K562 (cell line): Measurements from ENCODE around the gene DYNLT5. TPM values are rescaled to one million over a fixed set of nuclear protein-coding genes. Genes with fewer than 3 reads are reported as not detected.

Source experiments
- BHLHE40 ChIP-seq: IDR thresholded peaks from 2 replicates; pipeline ENCODE4 v1.6.1; 2011; ENCODE audit warnings: low read length, improper control_type of control experiment
- CBX5 ChIP-seq: IDR thresholded peaks from 2 replicates; pipeline ENCODE4 v1.6.1; 2014; ENCODE audit warnings: low read depth, borderline replicate concordance
- CBX8 ChIP-seq: fragments of 200-600 bp; sonication (generic); IDR thresholded peaks from 2 replicates; pipeline ENCODE4 v1.6.1; 2012; ENCODE audit warnings: borderline replicate concordance, mixed run types, low read depth, mild to moderate bottlenecking, moderate library complexity, mixed read lengths, low read length, control low read depth, inconsistent platforms; ENCODE audit not compliant: poor library complexity, severe bottlenecking; ENCODE audit errors: extremely low read depth
- DACH1 ChIP-seq: fragments of 450-650 bp; IDR thresholded peaks from 2 replicates; pipeline ENCODE4 v1.6.1; 2018; ENCODE audit not compliant: partially characterized antibody
- DPF2 ChIP-seq: fragments of 450-650 bp; IDR thresholded peaks from 2 replicates; pipeline ENCODE4 v1.6.1; 2016
- E2F3 ChIP-seq: fragments of 250-450 bp; sonication (Bioruptor Pico); IDR thresholded peaks from 2 replicates; pipeline ENCODE4 v1.4.0; 2020; ENCODE audit warnings: mild to moderate bottlenecking
- NR2C1 ChIP-seq, 2 experiments: fragments of 450-650 bp; IDR thresholded peaks; 2 replicates each; pipeline ENCODE4 v1.6.1; 2017; ENCODE audit warnings: mild to moderate bottlenecking in 2 of 2, antibody characterized with exemption in 1 of 2, inconsistent platforms in 1 of 2, missing compliant biosample characterization in 1 of 2, missing genetic modification characterization in 1 of 2
- RBFOX2 ChIP-seq: fragments of 200-400 bp; formaldehyde crosslinking; IDR thresholded peaks from 2 replicates; pipeline ENCODE4 v1.6.1; 2017; ENCODE audit warnings: low read depth, mild to moderate bottlenecking, low read length, moderate library complexity
- SPI1 ChIP-seq: IDR thresholded peaks from 2 replicates; pipeline ENCODE4 v1.6.1; 2011; ENCODE audit warnings: low read depth, low read length, control low read depth, borderline replicate concordance
- TAF7 ChIP-seq: fragments of 450-650 bp; IDR thresholded peaks from 2 replicates; pipeline ENCODE4 v1.6.1; 2016; ENCODE audit warnings: missing genetic modification characterization, missing compliant biosample characterization
- TEAD2 ChIP-seq: fragments of 450-650 bp; IDR thresholded peaks from 2 replicates; pipeline ENCODE4 v1.6.1; 2016; ENCODE audit warnings: missing genetic modification characterization, control low read depth, missing compliant biosample characterization
- TRIM24 ChIP-seq, 2 experiments: fragments of 450-650 bp; IDR thresholded peaks; 2 replicates each; pipeline ENCODE4 v1.6.1; 2016
- TSHZ1 ChIP-seq: fragments of 250-450 bp; sonication (Bioruptor Pico); IDR thresholded peaks from 2 replicates; pipeline ENCODE4 v1.4.0; 2020; ENCODE audit warnings: mild to moderate bottlenecking, moderate library complexity
- ZBTB1 ChIP-seq: sonication (generic); formaldehyde crosslinking; IDR thresholded peaks from 2 replicates; pipeline ENCODE4 v1.8.1; 2023; ENCODE audit warnings: missing genetic modification reagents, low read depth, mild to moderate bottlenecking, borderline replicate concordance
- ZNF449 ChIP-seq: fragments of 250-450 bp; sonication (Bioruptor Pico); IDR thresholded peaks from 2 replicates; pipeline ENCODE4 v1.8.0; 2022; ENCODE audit warnings: moderate library complexity, mild to moderate bottlenecking, inconsistent platforms
- ZNF507 ChIP-seq: conservative IDR thresholded peaks from 2 replicates; pipeline ENCODE4 v1.6.1; 2017; ENCODE audit warnings: missing genetic modification characterization, missing compliant biosample characterization
- ZNF668 ChIP-seq: fragments of 250-450 bp; sonication (Bioruptor Pico); IDR thresholded peaks from 2 replicates; pipeline ENCODE4 v1.8.0; 2022; ENCODE audit warnings: mild to moderate bottlenecking, inconsistent platforms
- polyA plus RNA-seq, 8 experiments: library from polyadenylated mRNA; depleted of rRNA in 4 of 8; stranded (reverse) in 5 of 8; unstranded in 3 of 8; fragments of >200 nt; fragmentation: Nextera tagmentation in 2 of 8; fragmentation: Illumina TruSeq in 1 of 8; extraction: Ambion mirVana in 2 of 8; extraction: Trizol in 1 of 8; gene quantifications; 2 replicates each; pipeline versions ENCODE4 v1.2.1 to v1.2.3, GENCODE V29; 2011 to 2014; ENCODE audit warnings: inconsistent platforms in 1 of 8, missing spikeins in 1 of 8
- total RNA-seq, 7 experiments: library from RNA; depleted of rRNA in 6 of 7; stranded (reverse); fragments of >200 nt in 6 of 7; fragmentation: Illumina TruSeq in 2 of 7; extraction: Trizol in 2 of 7; gene quantifications; 2 replicates each; pipeline versions ENCODE4 v1.2.1 to v1.2.3, GENCODE V29; 2011 to 2021; ENCODE audit warnings: low replicate concordance in 1 of 7
- TF ChIP-seq, protein P1 (sequence below): fragments of 450-650 bp; IDR thresholded peaks from 2 replicates; pipeline ENCODE4 v1.6.1; 2018; ENCODE audit not compliant: partially characterized antibody
- TF ChIP-seq, protein P2 (sequence below): fragments of 450-650 bp; IDR thresholded peaks from 2 replicates; pipeline ENCODE4 v1.6.1; 2018; ENCODE audit warnings: mild to moderate bottlenecking, low read depth; ENCODE audit not compliant: partially characterized antibody

DYNLT5 gene
- total and polyA plus RNA-seq, 9 of the 15 experiments (the other 6 are each of a cell fraction or from before 2014, with no cell fraction given), result not detected

GRCh38 chr1:66758241-66758755 is 6.0 kb downstream of the DYNLT5 start (continued):
- TF ChIP-seq, protein P1, sequence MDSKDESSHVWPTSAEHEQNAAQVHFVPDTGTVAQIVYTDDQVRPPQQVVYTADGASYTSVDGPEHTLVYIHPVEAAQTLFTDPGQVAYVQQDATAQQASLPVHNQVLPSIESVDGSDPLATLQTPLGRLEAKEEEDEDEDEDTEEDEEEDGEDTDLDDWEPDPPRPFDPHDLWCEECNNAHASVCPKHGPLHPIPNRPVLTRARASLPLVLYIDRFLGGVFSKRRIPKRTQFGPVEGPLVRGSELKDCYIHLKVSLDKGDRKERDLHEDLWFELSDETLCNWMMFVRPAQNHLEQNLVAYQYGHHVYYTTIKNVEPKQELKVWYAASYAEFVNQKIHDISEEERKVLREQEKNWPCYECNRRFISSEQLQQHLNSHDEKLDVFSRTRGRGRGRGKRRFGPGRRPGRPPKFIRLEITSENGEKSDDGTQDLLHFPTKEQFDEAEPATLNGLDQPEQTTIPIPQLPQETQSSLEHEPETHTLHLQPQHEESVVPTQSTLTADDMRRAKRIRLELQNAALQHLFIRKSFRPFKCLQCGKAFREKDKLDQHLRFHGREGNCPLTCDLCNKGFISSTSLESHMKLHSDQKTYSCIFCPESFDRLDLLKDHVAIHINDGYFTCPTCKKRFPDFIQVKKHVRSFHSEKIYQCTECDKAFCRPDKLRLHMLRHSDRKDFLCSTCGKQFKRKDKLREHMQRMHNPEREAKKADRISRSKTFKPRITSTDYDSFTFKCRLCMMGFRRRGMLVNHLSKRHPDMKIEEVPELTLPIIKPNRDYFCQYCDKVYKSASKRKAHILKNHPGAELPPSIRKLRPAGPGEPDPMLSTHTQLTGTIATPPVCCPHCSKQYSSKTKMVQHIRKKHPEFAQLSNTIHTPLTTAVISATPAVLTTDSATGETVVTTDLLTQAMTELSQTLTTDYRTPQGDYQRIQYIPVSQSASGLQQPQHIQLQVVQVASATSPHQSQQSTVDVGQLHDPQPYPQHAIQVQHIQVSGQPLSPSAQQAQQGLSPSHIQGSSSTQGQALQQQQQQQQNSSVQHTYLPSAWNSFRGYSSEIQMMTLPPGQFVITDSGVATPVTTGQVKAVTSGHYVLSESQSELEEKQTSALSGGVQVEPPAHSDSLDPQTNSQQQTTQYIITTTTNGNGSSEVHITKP, result no peak
- peak; percentile 95 for TF ChIP-seq DPF2
- TF ChIP-seq RBFOX2, result no peak
- peak; percentile 87 for TF ChIP-seq BHLHE40
- TF ChIP-seq CBX5, result no peak
- peak; percentile 64 for TF ChIP-seq NR2C1 (IDR thresholded peaks at IDR 0.05)
- TF ChIP-seq NR2C1 (tag; IDR thresholded peaks at IDR 0.05), result peak; percentile 58
- TF ChIP-seq TSHZ1 (CRISPR knock-in tag), result no peak
- TF ChIP-seq ZNF507 (tag), result no peak
- no peak for TF ChIP-seq TEAD2 (tag)
- no peak for TF ChIP-seq E2F3 (CRISPR knock-in tag)
- TF ChIP-seq, protein P2, sequence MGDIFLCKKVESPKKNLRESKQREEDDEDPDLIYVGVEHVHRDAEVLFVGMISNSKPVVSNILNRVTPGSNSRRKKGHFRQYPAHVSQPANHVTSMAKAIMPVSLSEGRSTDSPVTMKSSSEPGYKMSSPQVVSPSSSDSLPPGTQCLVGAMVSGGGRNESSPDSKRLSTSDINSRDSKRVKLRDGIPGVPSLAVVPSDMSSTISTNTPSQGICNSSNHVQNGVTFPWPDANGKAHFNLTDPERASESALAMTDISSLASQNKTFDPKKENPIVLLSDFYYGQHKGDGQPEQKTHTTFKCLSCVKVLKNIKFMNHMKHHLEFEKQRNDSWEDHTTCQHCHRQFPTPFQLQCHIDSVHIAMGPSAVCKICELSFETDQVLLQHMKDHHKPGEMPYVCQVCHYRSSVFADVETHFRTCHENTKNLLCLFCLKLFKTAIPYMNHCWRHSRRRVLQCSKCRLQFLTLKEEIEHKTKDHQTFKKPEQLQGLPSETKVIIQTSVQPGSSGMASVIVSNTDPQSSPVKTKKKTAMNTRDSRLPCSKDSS, result no peak
- no peak for TF ChIP-seq TAF7 (tag)
- 0 out of 2 replicates have a peak, but pooled peaks have one; percentile 15 for TF ChIP-seq ZNF449
- no peak for TF ChIP-seq CBX8
- TF ChIP-seq ZNF668 (CRISPR knock-in tag), result no peak
- no peak for TF ChIP-seq DACH1
- peak; percentile 82 to 86 for TF ChIP-seq TRIM24 (IDR thresholded peaks at IDR 0.05)
- no peak for TF ChIP-seq ZBTB1
- TF ChIP-seq SPI1, result peak; percentile 58; the same call in 1 of the 2 replicates
